HG03039 (cell line): ENCODE measurements around the gene ATP13A2.

Experiments
- ATAC-seq: cut with Tn5 transposase; IDR thresholded peaks from one replicate; pipeline ENCODE4 v1.9.1; 2021; ENCODE audit warnings: mild to moderate bottlenecking, moderate library complexity; ENCODE audit not compliant: unreplicated experiment

ATP13A2 gene

GRCh38 chr1:17011439-17012307, at the start of gene ATP13A2:
ATP13A2 (minus strand) TSS chr1:17011928; CDS start chr1:17011738, 190 bp downstream.
- ATAC-seq, result peak; percentile 83

GRCh38 chr1:17061486-17061885, 49.8 kb upstream of the ATP13A2 start:
- ATAC-seq, result no peak

- no peak for ATAC-seq
Measured at GRCh38 chr1:17060306-17060749, 48.6 kb upstream of the ATP13A2 start.

- no peak for ATAC-seq
Measured at GRCh38 chr1:17059391-17060305, 47.9 kb upstream of the ATP13A2 start.

GRCh38 chr1:17056551-17056950, 44.8 kb upstream of the ATP13A2 start:
- ATAC-seq, result no peak

GRCh38 chr1:17055801-17056200, 44.1 kb upstream of the ATP13A2 start:
- no peak for ATAC-seq

- ATAC-seq, result peak; percentile 94
Measured at GRCh38 chr1:17053685-17054410, 42.1 kb upstream of the ATP13A2 start, which contains the start of gene SDHB. SDHB (minus strand) TSS chr1:17054032; CDS start chr1:17054019, 13 bp downstream.

GRCh38 chr1:17053086-17053684, 41.5 kb upstream of the ATP13A2 start:
- no peak for ATAC-seq

GRCh38 chr1:17052641-17053040, 40.9 kb upstream of the ATP13A2 start:
- no peak for ATAC-seq

GRCh38 chr1:17052038-17052437, 40.3 kb upstream of the ATP13A2 start:
- no peak for ATAC-seq

- no peak for ATAC-seq
Measured at GRCh38 chr1:17047924-17048323, 36.2 kb upstream of the ATP13A2 start.

GRCh38 chr1:17046334-17046657, 34.6 kb upstream of the ATP13A2 start:
- no peak for ATAC-seq

- ATAC-seq, result no peak
Measured at GRCh38 chr1:17045634-17046333, 34.1 kb upstream of the ATP13A2 start.

GRCh38 chr1:17045150-17045549, 33.4 kb upstream of the ATP13A2 start:
- ATAC-seq, result no peak

GRCh38 chr1:17043676-17044075, 31.9 kb upstream of the ATP13A2 start:
- ATAC-seq, result no peak

- no peak for ATAC-seq
Measured at GRCh38 chr1:17040135-17040534, 28.4 kb upstream of the ATP13A2 start.

GRCh38 chr1:17039522-17039921, 27.8 kb upstream of the ATP13A2 start:
- no peak for ATAC-seq

GRCh38 chr1:17033481-17033880, 21.8 kb upstream of the ATP13A2 start:
- ATAC-seq, result no peak

- ATAC-seq, result no peak
Measured at GRCh38 chr1:17032741-17033140, 21.0 kb upstream of the ATP13A2 start.

GRCh38 chr1:17031436-17031835, 19.7 kb upstream of the ATP13A2 start:
- ATAC-seq, result no peak
